Measurements from ENCODE around the gene MCUR1.
"Not testable (repeated sequence)": the region's sequence is repeated elsewhere in the genome, so short reads cannot be mapped to it uniquely, and the experiment has no call there.

The MCUR1 gene

GRCh38 chr6:13776602-13777001 lies 37.8 kb downstream of the MCUR1 start:
- DNase-seq: no peak

- DNase-seq: peak; percentile 21
These were observed 38.9 kb downstream of the MCUR1 start for GRCh38 chr6:13775466-13775865.

GRCh38 chr6:13772358-13773030 lies 41.9 kb downstream of the MCUR1 start:
- not testable (repeated sequence) for DNase-seq

- no peak for DNase-seq
These were observed 44.7 kb downstream of the MCUR1 start for GRCh38 chr6:13769655-13770053.

- DNase-seq: no peak
These were observed 45.2 kb downstream of the MCUR1 start for GRCh38 chr6:13769034-13769654.

- DNase-seq: peak; percentile 64
These were observed 47.1 kb downstream of the MCUR1 start for GRCh38 chr6:13767121-13767808.

- DNase-seq: peak; percentile 83
These were observed 48.1 kb downstream of the MCUR1 start for GRCh38 chr6:13766201-13766634.

- DNase-seq: peak; percentile 57
These were observed 48.8 kb downstream of the MCUR1 start for GRCh38 chr6:13765570-13765969.

- no peak for DNase-seq
These were observed 49.4 kb downstream of the MCUR1 start for GRCh38 chr6:13764996-13765395.

GRCh38 chr6:13763740-13764381 lies 50.5 kb downstream of the MCUR1 start:
- no peak for DNase-seq

- DNase-seq: peak; percentile 98
These were observed 51.5 kb downstream of the MCUR1 start for GRCh38 chr6:13762611-13763441.

GRCh38 chr6:13761361-13762036 lies 52.9 kb downstream of the MCUR1 start:
- peak; percentile 82 for DNase-seq

GRCh38 chr6:13760307-13761304 lies 53.8 kb downstream of the MCUR1 start:
- peak; percentile 79 for DNase-seq

GRCh38 chr6:13759025-13759424 lies 55.3 kb downstream of the MCUR1 start:
- no peak for DNase-seq

- DNase-seq: no peak
These were observed 59.7 kb downstream of the MCUR1 start for GRCh38 chr6:13754644-13755043.

GRCh38 chr6:13743736-13744127 lies 70.6 kb downstream of the MCUR1 start:
- DNase-seq: no peak

- no peak for DNase-seq
These were observed 71.2 kb downstream of the MCUR1 start for GRCh38 chr6:13742961-13743735.

- no peak for DNase-seq
These were observed 73.0 kb downstream of the MCUR1 start for GRCh38 chr6:13741365-13741764.
